GM19372 (cell line): Measurements from ENCODE around the gene TNIP2.

ENCODE experiments used
- ATAC-seq: cut with Tn5 transposase; IDR thresholded peaks from one replicate; pipeline ENCODE4 v1.9.1; 2021; ENCODE audit warnings: mild to moderate bottlenecking, low read depth, moderate library complexity; ENCODE audit not compliant: unreplicated experiment

Gene TNIP2

DNA sequence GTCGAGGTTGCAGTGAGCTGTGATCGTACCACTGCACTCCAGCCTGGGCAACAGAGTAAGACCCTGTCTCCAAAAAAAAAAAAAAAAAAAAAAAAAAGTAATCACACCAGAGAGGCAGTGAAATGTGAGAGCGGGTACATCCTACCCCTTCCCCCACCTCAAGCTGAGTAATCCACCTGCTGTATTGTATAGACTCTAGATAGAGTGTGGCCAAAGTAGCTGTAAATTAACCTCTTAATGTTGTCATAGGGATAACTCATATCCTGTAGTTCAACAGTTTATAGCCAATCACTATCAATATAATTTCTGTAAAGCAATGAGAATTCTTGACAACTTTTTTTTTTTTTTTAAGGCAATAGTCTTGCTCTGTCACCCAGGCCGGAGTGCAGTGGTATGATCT is 30.8 kb downstream of the TNIP2 start:
- ATAC-seq, result no peak

DNA sequence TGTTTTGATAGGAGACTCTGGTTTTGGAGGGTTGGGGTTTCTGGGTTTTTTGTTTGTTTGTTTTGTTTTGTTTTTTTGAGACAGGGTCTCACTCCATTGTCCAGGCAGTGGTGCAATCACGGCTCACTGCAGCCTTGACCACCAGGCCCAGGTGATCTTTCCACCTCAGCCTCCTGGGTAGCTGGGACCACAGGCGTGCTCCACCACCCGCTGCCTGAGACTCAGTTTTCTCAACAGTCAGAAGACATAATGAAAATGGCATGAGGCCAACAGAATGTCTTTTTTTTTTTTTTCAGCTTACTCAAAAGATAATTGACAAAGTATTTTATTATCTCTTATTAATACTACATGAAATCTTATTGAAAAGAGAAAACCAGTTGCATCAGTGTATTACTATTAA is 32.4 kb downstream of the TNIP2 start:
- no peak for ATAC-seq

DNA sequence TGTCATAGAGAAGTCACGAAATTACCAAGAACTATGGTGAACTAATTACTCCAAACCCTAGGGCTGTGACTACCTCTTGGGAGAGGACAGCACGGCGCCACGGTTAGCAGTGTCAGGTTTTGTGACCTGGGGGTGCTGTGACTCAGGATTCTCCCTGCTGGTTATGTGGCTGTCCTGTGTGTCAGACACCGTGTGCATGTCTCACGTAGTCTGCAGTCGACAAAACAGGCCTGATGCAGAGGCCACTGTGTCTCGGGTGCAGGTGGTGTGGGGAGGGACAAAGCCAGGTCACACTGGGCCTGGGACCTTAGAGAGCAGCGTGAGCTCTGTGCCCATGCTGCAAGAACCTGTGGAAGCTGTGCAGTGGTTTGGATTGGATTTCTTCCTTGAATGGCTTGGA is 34.1 kb downstream of the TNIP2 start:
- ATAC-seq, result no peak

DNA sequence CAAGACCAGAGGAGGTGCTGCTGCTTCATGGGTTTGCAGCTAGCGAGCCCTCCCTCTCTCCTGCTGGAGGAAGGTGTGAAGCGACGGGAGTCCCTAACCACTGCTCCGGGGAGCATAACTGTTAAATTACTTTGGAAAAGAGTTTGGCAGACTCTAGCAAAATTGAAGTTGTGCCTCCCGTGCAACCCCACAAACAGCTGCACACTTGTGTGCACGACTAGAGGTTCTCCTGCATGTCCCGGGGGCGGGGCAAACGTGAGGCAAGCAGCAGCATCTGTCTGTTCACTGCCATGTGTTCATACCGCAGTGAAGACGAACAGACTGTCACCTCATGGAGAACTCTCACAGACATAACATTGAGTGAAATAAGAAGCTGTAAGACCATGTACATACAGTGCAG is 34.5 kb downstream of the TNIP2 start:
- no peak for ATAC-seq

- no peak for ATAC-seq
Observed at GRCh38 chr4:2716236-2716635, 39.9 kb downstream of the TNIP2 start.

DNA sequence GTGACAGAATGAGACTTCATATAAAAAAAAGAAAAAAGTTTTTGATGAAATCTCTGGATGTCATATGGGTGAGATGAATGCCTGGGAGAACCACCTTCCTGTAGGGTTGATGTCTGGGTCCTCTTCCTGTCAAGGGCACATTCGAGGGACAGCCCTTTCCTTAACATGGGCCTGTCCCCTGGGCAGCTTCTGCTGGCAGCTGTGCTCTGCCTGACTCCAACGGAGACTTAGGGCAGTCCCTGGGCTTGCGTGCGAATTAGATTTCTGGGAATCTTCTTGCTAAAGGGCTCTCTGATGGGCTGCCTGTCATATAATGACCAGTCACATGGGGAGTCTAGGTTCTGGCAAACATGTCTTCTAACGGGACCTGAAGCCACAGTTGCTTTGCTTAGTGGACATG is 40.7 kb downstream of the TNIP2 start:
- no peak for ATAC-seq

- ATAC-seq, result no peak
Observed at GRCh38 chr4:2714918-2715317, 41.2 kb downstream of the TNIP2 start.

DNA sequence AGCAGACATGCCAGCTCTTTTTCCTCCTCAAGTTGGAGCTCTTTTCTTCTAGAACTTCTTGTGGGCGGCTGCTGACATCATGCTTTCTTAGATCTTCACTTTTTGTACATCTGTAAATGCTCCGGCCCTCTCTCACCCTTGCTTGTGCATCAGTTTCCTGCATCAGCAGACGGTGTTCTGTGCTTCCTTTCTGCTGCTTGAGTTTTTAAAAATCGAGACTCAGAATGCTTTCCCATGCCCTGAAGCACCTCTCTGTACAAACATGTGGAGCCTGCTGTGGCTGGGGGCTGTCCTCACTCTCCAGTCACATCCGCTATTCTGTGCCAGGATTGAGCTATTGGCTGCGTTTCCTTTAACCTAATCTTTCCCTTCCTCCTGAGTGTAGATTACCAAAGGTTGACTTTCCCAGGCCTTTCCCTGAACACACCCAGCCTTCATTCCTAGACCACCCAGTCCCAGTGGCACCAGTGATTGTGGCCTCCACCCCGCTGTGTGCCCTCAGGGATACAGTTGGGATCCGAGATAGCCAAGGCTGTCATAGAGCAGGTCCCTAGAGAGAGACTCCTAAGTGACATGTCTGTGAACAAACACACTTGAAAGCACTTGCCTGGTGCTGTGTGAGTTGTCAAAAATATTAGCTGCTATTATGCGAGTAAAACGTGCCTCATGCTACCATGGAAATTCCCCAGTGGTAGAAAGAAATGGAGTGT is 41.9 kb downstream of the TNIP2 start:
- ATAC-seq, result no peak

- no peak for ATAC-seq
Observed at GRCh38 chr4:2713337-2713736, 42.8 kb downstream of the TNIP2 start.

DNA sequence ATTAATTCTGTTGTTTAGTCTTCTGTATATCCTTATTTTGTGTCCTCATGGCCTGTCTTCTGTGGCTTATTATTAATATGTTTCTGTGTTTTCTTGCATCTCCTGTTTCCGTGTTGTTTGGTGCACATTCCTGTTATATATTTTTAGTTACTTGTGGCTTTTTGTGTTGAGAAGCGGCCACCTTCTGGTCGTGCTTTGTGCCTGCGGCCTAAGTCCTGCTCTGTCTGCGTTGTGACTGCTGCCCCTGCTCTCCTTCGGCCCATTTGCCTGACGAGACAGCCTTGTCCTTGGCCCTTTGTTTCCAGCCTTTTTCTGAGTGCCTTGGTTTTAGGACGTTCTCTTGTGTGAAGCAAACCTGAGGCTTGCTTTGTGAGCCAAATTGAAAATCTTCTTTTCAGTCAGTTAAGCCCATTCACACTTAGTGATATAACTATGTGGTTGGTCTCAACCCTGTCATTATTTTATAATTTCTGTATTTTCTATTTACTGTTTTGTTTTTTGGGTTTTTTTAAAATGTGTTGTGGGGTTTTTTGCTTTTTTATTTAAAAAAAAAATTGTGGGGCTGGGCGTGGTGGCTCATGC is 43.8 kb downstream of the TNIP2 start:
- ATAC-seq, result no peak

DNA sequence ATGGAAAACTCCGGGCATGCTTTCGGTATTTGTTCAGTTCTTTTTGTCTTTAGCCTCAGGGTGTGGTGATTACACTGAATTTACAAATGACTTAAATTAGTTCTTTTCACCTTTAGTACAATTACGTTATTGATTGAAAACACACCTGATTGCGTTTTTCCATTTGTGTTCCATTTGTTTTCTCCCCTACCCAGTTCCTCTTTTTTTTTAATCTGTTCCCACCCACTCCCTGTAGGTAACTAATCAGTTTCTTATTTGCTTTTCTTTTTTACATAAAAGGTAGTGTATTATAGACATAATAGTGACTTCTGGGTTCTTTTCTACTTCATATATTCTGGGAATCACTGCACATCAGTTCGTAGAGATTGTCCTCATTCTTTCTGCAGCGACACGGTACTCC is 53.4 kb downstream of the TNIP2 start:
- no peak for ATAC-seq

- ATAC-seq, result no peak
Observed at GRCh38 chr4:2702361-2702760, 53.8 kb downstream of the TNIP2 start.

DNA sequence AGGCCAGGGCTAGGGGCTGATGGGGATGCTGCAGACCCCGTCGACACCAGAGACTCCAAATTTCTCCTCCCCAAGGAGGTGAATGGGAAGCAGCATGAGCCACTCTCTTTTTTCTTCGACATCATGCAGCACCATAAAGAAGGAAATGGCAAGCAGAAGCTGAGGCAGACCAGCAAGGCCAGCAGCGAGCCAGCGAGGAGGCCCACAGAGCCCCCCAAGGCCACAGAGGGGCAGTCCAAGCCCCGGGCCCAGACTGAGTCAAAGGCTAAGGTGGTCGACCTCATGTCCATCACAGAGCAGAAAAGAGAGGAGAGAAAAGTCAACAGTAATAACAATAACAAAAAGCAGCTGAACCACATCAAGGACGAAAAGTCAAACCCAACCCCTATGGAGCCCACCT is 56.1 kb downstream of the TNIP2 start:
- ATAC-seq, result no peak

DNA sequence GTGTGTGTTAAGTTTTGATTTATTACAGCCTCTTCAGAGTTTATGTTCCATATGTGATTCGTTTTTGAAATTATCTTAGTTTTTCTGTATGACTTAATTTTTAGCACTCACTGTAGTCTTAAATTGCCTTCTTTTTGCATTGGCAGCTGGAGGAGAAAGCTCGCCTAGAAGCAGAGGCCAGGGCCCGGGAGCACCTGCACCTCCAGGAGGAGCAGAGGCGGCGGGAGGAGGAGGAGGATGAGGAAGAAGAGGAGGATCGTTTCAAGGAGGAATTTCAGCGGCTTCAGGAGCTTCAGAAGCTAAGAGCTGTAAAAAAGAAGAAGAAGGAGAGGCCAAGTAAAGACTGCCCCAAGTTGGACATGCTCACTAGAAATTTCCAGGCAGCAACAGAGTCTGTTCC is 56.6 kb downstream of the TNIP2 start:
- ATAC-seq, result no peak

- no peak for ATAC-seq
Observed at GRCh38 chr4:2698951-2699505, 57.1 kb downstream of the TNIP2 start.

- ATAC-seq, result no peak
Observed at GRCh38 chr4:2698504-2698903, 57.6 kb downstream of the TNIP2 start.

DNA sequence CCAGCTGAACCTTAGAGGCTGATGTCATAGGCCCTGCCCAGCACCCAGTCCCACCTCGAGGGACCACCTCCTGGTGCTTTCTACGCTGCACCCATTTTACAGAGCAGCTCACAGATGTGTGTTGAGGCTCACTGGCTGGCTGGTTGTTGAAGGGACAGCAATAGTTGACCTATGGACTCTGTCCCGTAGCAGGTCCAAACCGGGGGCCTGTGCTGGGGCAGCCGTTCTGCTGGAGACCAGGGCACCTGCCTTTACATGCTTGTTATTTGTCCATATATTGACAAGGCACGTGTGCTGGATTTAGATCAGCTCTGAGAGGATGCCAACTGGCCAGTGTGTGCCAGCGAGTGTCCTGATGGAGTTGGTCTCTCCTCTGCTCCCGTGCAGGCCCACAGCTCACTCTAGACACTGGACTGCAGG is 58.1 kb downstream of the TNIP2 start:
- no peak for ATAC-seq

- peak; percentile 96 for ATAC-seq
Observed at GRCh38 chr4:2696423-2696822, 59.7 kb downstream of the TNIP2 start.

- no peak for ATAC-seq
Observed at GRCh38 chr4:2695346-2696060, 60.6 kb downstream of the TNIP2 start.

- no peak for ATAC-seq
Observed at GRCh38 chr4:2694691-2695090, 61.4 kb downstream of the TNIP2 start.

DNA sequence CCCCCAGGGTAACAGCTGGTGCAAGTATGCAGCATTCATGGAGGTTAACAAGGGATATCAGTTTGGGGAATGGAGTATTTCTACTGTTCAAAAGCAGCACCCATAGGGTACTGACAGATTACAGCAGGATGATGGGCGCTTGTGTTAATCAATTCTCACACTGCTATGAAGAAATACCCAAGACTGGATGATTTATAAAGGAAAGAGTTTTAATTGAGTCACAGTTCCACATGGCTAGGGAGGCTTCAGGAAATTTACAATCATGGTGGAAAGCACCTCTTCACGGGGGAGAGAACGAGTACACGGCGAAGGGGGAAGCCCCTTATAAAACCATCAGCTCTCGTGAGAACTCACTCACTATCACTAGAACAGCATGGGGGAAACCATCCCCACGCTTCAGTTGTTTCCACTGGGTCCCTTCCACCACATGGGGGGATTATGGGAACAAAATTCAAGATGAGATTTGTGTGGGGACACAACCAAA is 64.1 kb downstream of the TNIP2 start:
- no peak for ATAC-seq
